ENCODE data around the gene HMX1.

Gene HMX1

GRCh38 chr4:8854931-8855330 lies 16.7 kb downstream of the HMX1 start:
- no peak for FAIRE-seq

GRCh38 chr4:8854016-8854415 lies 17.6 kb downstream of the HMX1 start:
- FAIRE-seq = no peak

GRCh38 chr4:8853249-8853648 lies 18.4 kb downstream of the HMX1 start:
- no peak for FAIRE-seq

GRCh38 chr4:8852118-8852704 lies 19.4 kb downstream of the HMX1 start:
- no peak for FAIRE-seq

- no peak for FAIRE-seq
Observed at GRCh38 chr4:8851321-8852117, 20.1 kb downstream of the HMX1 start.

GRCh38 chr4:8850830-8851188 lies 20.8 kb downstream of the HMX1 start:
- FAIRE-seq = no peak

GRCh38 chr4:8850074-8850829 lies 21.4 kb downstream of the HMX1 start:
- no peak for FAIRE-seq

GRCh38 chr4:8849266-8850073 lies 22.2 kb downstream of the HMX1 start:
- FAIRE-seq = no peak

GRCh38 chr4:8848507-8849265 lies 23.0 kb downstream of the HMX1 start:
- FAIRE-seq = no peak

GRCh38 chr4:8847764-8848163 lies 23.9 kb downstream of the HMX1 start:
- FAIRE-seq = no peak

- FAIRE-seq = no peak
Observed at GRCh38 chr4:8847331-8847730, 24.3 kb downstream of the HMX1 start.

- no peak for FAIRE-seq
Observed at GRCh38 chr4:8846826-8847225, 24.8 kb downstream of the HMX1 start.

GRCh38 chr4:8846046-8846720 lies 25.5 kb downstream of the HMX1 start:
- FAIRE-seq = no peak

GRCh38 chr4:8844976-8845690 lies 26.5 kb downstream of the HMX1 start:
- no peak for FAIRE-seq

- no peak for FAIRE-seq
Observed at GRCh38 chr4:8843597-8843996, 28.0 kb downstream of the HMX1 start.

GRCh38 chr4:8842614-8843013 lies 29.0 kb downstream of the HMX1 start:
- no peak for FAIRE-seq

- FAIRE-seq = no peak
Observed at GRCh38 chr4:8841678-8842268, 29.9 kb downstream of the HMX1 start.

GRCh38 chr4:8840816-8841455 lies 30.7 kb downstream of the HMX1 start:
- FAIRE-seq = no peak

- FAIRE-seq = no peak
Observed at GRCh38 chr4:8840006-8840793, 31.4 kb downstream of the HMX1 start.

Data from A204.1 (cell line).